ENCODE results near the gene CNNM3.
A peak's percentile ranks its signal among the peaks of the same experiment; 100 is the strongest.

The CNNM3 gene

GRCh38 chr2:96842600-96842999 is 26.5 kb downstream of the CNNM3 start:
- Histone ChIP-seq H3K4me3 (ENCODE audit: severe bottlenecking) (no peak overlapping the region), H3K9me3 (ENCODE audit: severe bottlenecking) (no peaks in the 10 kb centered on the region), H3K27me3 (ENCODE audit: insufficient read depth, poor library complexity, severe bottlenecking) (no peaks in the 10 kb centered on the region), H3K36me3 (ENCODE audit: low read depth) (peaks cover 1% of the 10 kb centered on the region; the same call in 1 of the 2 replicates), H3K27ac (ENCODE audit: poor library complexity, severe bottlenecking) (no peak overlapping the region), H3K4me1 (ENCODE audit: insufficient read depth, poor library complexity, severe bottlenecking) (no peaks in the 10 kb centered on the region)
- no peak for DNase-seq (ENCODE audit: low spot score)
- no peak for TF ChIP-seq CTCF (IDR thresholded peaks at IDR 0.05; ENCODE audit: poor library complexity, severe bottlenecking)
- ATAC-seq (ENCODE audit: low read depth): 0 out of 3 replicates have a peak, but pooled peaks have one; percentile 17

DNA sequence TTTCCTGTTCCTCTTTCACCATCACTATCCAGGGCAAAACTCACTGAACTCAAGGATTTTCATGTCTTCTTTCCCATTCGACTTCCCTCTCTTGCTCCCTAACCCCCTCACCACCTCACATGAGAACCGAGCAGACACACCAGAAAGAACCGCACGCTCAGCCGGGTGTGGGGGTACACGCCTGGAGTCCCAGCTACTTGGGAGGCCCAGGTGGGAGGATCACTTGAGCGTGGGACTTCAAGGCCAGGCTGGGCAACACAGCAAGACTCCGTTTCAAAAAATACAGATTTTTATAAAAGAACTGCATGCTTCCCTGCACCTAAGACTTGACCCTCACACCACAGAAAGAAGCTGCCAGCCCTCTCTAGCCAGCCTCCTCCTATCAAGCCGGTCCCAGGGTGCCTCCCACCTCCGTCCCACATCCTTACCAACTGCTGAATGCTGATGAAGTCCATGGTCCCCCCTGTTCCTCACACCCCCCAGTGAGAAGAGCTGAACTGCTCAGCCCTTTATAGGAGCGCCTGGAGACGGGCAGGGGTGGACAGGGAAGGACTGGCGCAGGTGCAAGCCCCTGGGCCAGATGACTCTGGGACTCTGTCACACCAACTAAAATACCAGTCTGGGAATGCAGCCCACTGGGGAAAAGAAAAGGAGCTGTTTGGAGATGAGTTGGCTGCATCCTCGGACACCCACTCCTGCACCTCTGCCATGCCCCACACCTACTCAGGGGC is 27.6 kb downstream of the CNNM3 start, which contains the start of gene ANKRD23:
TSS of gene ANKRD23 (minus strand) at position 484 of the 731 bp plus-strand sequence. CDS start at position 455, 29 bp downstream.
- Histone ChIP-seq H3K27me3 (ENCODE audit: insufficient read depth, poor library complexity, severe bottlenecking) (no peaks in the 10 kb centered on the region), H3K4me1 (ENCODE audit: insufficient read depth, poor library complexity, severe bottlenecking) (no peaks in the 10 kb centered on the region), H3K9me3 (ENCODE audit: severe bottlenecking) (no peaks in the 10 kb centered on the region), H3K36me3 (ENCODE audit: low read depth) (peaks cover 7% of the 10 kb centered on the region; the same call in 1 of the 2 replicates), H3K27ac (ENCODE audit: poor library complexity, severe bottlenecking) (no peak within 1 kb of the TSS), H3K4me3 (ENCODE audit: severe bottlenecking) (no peak within 1 kb of the TSS)
- no peak for ATAC-seq (ENCODE audit: low read depth)
- no peak for TF ChIP-seq CTCF (IDR thresholded peaks at IDR 0.05; ENCODE audit: poor library complexity, severe bottlenecking)
- no peak for DNase-seq (ENCODE audit: low spot score)

GRCh38 chr2:96844405-96844808 is 28.3 kb downstream of the CNNM3 start:
- Histone ChIP-seq H3K27me3 (ENCODE audit: insufficient read depth, poor library complexity, severe bottlenecking) (no peaks in the 10 kb centered on the region), H3K4me3 (ENCODE audit: severe bottlenecking) (no peak overlapping the region), H3K9me3 (ENCODE audit: severe bottlenecking) (no peaks in the 10 kb centered on the region), H3K36me3 (ENCODE audit: low read depth) (peaks cover 7% of the 10 kb centered on the region; the same call in 1 of the 2 replicates), H3K4me1 (ENCODE audit: insufficient read depth, poor library complexity, severe bottlenecking) (no peaks in the 10 kb centered on the region), H3K27ac (ENCODE audit: poor library complexity, severe bottlenecking) (no peak overlapping the region)
- no peak for TF ChIP-seq CTCF (IDR thresholded peaks at IDR 0.05; ENCODE audit: poor library complexity, severe bottlenecking)
- ATAC-seq (ENCODE audit: low read depth) (no peak), DNase-seq (ENCODE audit: low spot score) (no peak)

- no peak overlapping the region for H3K4me3 ChIP-seq (ENCODE audit: severe bottlenecking)
- TF ChIP-seq CTCF (IDR thresholded peaks at IDR 0.05; ENCODE audit: poor library complexity, severe bottlenecking): no peak
- H3K9me3 ChIP-seq (ENCODE audit: severe bottlenecking): no peaks in the 10 kb centered on the region
- no peaks in the 10 kb centered on the region for H3K27me3 ChIP-seq (ENCODE audit: insufficient read depth, poor library complexity, severe bottlenecking)
- no peak for ATAC-seq (ENCODE audit: low read depth)
- peaks cover 14% of the 10 kb centered on the region; the same call in 1 of the 2 replicates for H3K36me3 ChIP-seq (ENCODE audit: low read depth)
- no peak overlapping the region for H3K27ac ChIP-seq (ENCODE audit: poor library complexity, severe bottlenecking)
- DNase-seq (ENCODE audit: low spot score): no peak
- H3K4me1 ChIP-seq (ENCODE audit: insufficient read depth, poor library complexity, severe bottlenecking): no peaks in the 10 kb centered on the region
Measured at GRCh38 chr2:96846825-96847224, 30.8 kb downstream of the CNNM3 start.

GRCh38 chr2:96847586-96847985 is 31.5 kb downstream of the CNNM3 start:
- Histone ChIP-seq H3K36me3 (ENCODE audit: low read depth) (peaks cover 14% of the 10 kb centered on the region; the same call in 1 of the 2 replicates), H3K27me3 (ENCODE audit: insufficient read depth, poor library complexity, severe bottlenecking) (no peaks in the 10 kb centered on the region), H3K4me1 (ENCODE audit: insufficient read depth, poor library complexity, severe bottlenecking) (no peaks in the 10 kb centered on the region), H3K27ac (ENCODE audit: poor library complexity, severe bottlenecking) (no peak overlapping the region), H3K9me3 (ENCODE audit: severe bottlenecking) (no peaks in the 10 kb centered on the region), H3K4me3 (ENCODE audit: severe bottlenecking) (no peak overlapping the region)
- ATAC-seq (ENCODE audit: low read depth) (no peak), DNase-seq (ENCODE audit: low spot score) (no peak)
- no peak for TF ChIP-seq CTCF (IDR thresholded peaks at IDR 0.05; ENCODE audit: poor library complexity, severe bottlenecking)
